Measurements from ENCODE around the gene PFDN2.

The PFDN2 gene

DNA sequence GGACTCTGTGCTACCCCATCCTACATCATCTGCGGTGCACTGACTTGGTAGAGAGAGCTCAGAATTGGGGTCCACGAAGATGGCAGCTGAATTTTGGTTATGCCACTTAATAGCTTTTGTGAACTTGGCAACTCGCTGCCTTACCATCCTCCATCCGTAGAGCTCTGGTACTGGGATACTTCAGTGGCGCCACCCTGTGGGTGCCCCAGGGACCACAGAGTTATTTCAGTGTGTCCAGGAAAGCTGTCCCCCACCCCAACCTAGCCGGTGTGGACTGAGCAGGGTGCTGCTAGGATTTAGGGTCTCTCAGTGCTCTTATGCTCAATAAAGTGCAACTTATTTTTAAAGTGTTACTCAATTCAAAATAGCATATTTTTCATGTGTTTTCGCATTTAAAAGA, 63.0 kb downstream of the PFDN2 start:
- POLR2A ChIA-PET: interaction anchor here (0.9 kb wide), 1 partner anchor 9 kb away, joined by 3 read pairs; the partner anchor contains the start of gene USF1
- TF ChIP-seq, protein P1, sequence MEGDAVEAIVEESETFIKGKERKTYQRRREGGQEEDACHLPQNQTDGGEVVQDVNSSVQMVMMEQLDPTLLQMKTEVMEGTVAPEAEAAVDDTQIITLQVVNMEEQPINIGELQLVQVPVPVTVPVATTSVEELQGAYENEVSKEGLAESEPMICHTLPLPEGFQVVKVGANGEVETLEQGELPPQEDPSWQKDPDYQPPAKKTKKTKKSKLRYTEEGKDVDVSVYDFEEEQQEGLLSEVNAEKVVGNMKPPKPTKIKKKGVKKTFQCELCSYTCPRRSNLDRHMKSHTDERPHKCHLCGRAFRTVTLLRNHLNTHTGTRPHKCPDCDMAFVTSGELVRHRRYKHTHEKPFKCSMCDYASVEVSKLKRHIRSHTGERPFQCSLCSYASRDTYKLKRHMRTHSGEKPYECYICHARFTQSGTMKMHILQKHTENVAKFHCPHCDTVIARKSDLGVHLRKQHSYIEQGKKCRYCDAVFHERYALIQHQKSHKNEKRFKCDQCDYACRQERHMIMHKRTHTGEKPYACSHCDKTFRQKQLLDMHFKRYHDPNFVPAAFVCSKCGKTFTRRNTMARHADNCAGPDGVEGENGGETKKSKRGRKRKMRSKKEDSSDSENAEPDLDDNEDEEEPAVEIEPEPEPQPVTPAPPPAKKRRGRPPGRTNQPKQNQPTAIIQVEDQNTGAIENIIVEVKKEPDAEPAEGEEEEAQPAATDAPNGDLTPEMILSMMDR (IDR thresholded peaks at IDR 0.05; ENCODE audit: control extremely low read depth, extremely low read depth, low read depth, missing control alignments): peak; percentile 33
- no peak for DNase-seq (ENCODE audit: extremely low spot score)
- CTCF ChIA-PET: interaction anchor here (0.8 to 1.6 kb wide), 7 partner anchors 9 to 43 kb away, joined by 3 to 7 read pairs (median 4); partner anchors contain the start of genes KLHDC9 and USF1

GRCh38 chr1:161054232-161054631, 63.6 kb downstream of the PFDN2 start:
- TF ChIP-seq, protein P1 (IDR thresholded peaks at IDR 0.05; ENCODE audit: control extremely low read depth, extremely low read depth, low read depth, missing control alignments): no peak
- POLR2A ChIA-PET: interaction anchor here (0.9 kb wide), 1 partner anchor 9 kb away, joined by 3 read pairs; the partner anchor contains the start of gene USF1
- CTCF ChIA-PET: interaction anchor here (0.8 to 1.6 kb wide), 6 partner anchors 8 to 44 kb away, joined by 3 to 7 read pairs (median 4); partner anchors contain the start of genes KLHDC9 and USF1
- DNase-seq (ENCODE audit: extremely low spot score): no peak

DNA sequence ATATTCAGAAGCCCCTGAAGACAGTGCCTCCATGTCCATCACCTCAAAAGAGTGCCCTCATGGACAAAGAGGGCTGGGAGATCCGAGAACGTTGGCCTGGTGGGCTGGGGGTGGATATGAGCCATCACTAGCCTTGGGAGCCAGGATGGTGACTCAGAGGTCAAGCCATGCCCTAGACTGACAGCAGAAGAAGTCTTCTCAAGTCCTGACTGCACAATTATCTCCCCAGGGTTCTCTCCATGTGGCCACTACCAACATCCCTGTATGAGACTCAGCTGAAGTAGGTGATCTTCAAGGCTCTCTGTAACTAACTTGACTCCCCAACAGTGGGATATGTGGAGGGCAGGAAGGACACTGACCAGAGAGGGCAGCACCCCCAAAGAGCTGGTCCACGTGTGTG, 64.9 kb downstream of the PFDN2 start:
- TF ChIP-seq, protein P1 (IDR thresholded peaks at IDR 0.05; ENCODE audit: control extremely low read depth, extremely low read depth, low read depth, missing control alignments): no peak
- ChIA-PET POLR2A (no interaction called here), CTCF (no interaction called here)
- DNase-seq (ENCODE audit: extremely low spot score): no peak

DNA sequence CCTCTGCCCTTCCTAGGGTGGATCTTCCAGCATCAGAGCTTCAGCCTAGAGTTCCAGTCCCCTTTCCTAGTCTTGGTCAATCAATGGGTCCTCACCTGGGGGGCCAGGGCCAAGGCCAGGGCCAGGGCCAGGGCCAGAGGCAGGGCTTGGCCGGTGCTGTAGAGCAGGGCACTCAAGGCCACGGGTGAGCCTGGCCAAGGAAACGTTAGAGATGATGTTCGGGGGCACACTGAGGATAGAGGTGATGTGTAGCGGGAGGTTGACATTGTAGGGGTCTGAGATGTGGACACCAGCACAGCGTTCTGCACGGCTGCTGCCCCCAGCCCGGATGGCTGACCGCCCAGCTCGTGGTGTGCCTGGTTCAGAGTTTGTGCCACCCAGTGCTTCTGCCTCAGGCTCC, 66.6 kb downstream of the PFDN2 start:
- CTCF ChIA-PET: interaction anchor here (1.0 to 2.7 kb wide), 3 partner anchors 8 to 20 kb away, joined by 3 to 8 read pairs (median 5); no protein-coding TSS in a partner anchor
- POLR2A ChIA-PET: interaction anchor here (0.6 kb wide), 1 partner anchor 16 kb away, joined by 3 read pairs; no protein-coding TSS in a partner anchor
- TF ChIP-seq, protein P1 (IDR thresholded peaks at IDR 0.05; ENCODE audit: control extremely low read depth, extremely low read depth, low read depth, missing control alignments): no peak
- no peak for DNase-seq (ENCODE audit: extremely low spot score)
